GM19397 (cell line): Measurements from ENCODE around the gene CIRBP.

Source experiments
- ATAC-seq: cut with Tn5 transposase; IDR thresholded peaks from one replicate; pipeline ENCODE4 v1.9.1; 2021; ENCODE audit warnings: mild to moderate bottlenecking, moderate library complexity; ENCODE audit not compliant: unreplicated experiment

The CIRBP gene

DNA sequence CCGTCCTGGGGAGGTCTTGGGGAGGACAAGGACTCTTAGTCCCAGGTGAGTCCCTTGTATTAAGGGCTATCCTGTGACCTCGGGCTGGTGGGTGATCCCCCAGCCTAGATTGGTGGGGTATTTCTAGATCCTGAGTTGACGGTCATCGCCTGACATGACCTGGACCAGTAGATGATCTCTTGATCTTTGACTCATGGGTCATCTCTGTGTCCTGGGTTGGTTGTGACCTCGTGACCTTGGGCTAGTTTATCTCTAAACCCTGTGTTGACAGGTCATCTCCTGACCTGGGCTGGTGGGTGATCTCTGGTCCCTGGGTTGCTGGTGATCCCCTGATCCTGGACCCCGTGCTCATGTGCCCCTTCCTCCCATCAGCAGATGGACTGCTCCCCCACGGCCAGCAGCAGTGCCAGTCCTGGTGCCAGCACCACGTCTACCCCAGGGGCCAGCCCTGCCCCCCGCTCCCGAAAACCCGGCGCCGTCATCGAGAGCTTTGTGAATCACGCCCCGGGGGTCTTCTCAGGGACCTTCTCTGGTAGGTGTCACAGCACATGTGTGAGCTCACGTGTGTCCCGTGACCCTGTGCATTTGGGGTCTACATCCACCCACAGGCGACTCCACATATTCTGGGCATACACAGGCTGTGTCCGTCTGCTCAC lies 14.5 kb upstream of the CIRBP start:
- ATAC-seq = no peak

DNA sequence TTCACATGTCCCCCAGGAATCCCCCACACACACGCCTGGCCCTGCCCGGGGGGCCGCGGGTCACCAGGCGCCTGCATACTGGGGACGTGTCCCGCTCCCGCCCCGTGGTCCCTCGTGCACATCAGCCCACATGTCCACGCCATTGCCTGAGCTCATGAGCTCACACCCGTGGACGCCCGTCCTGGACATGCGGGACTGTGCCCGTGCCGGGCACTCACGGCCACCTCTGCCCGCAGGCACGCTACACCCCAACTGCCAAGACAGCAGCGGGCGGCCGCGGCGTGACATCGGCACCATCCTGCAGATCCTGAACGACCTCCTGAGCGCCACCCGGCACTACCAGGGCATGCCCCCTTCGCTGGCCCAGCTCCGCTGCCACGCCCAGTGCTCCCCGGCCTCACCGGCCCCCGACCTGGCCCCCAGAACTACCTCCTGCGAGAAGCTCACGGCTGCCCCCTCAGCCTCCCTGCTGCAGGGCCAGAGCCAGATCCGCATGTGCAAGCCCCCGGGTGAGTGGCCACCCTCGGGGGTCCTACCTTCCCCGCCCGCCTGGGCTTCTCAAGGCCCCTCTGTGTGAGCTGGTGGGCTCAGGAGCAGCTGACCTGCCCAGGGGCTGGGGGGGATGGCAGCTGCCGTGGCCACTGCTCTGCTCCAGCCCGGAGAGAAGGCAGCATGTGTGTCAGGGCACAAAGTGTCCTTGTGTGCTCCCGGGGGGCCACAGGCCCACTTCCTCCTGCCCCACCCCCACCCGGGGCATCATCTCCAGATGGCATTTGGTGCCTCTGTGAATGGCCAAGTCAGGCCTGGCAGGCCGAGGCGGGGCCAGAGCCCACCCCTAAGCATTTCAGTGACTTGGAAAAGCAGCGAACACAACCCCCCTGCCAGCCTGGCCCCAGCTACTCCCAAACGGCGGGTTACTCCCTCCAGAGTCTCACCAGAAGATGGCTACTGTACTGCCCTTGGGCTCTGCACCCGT lies 13.7 kb upstream of the CIRBP start:
- ATAC-seq = no peak

DNA sequence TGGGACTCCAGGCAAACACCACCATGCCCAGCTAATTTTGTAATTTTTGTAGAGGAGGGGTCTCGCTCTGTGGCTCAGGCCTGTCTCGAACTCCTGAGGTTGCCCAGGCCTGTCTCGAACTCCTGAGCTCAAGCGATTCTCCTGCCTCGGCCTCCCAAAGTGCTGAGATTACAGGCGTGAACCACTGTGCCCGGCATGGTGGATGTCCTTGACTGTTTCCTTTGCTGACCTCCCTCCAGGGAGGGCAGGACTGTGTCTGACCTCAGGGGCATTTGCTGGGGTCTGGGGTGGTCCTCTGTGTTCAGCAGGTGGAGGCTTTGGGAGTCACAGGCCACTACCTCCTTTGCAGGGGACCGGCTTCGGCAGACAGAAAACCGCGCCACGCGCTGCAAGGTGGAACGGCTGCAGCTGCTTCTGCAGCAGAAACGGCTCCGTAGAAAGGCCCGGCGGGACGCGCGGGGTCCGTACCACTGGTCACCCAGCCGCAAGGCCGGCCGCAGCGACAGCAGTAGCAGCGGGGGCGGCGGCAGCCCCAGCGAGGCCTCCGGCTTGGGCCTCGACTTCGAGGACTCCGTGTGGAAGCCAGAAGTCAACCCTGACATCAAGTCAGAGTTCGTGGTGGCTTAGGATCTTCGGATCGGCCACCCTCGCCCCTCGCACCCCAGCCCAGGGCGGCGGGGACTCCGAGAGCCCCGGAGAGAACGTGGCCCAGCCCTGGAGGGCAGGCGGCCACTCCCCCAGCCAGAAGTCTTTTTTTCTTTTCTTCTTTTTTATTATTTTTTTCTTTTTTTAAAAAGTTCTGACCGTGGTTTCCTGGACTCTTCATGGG lies 12.3 kb upstream of the CIRBP start:
- ATAC-seq = no peak

DNA sequence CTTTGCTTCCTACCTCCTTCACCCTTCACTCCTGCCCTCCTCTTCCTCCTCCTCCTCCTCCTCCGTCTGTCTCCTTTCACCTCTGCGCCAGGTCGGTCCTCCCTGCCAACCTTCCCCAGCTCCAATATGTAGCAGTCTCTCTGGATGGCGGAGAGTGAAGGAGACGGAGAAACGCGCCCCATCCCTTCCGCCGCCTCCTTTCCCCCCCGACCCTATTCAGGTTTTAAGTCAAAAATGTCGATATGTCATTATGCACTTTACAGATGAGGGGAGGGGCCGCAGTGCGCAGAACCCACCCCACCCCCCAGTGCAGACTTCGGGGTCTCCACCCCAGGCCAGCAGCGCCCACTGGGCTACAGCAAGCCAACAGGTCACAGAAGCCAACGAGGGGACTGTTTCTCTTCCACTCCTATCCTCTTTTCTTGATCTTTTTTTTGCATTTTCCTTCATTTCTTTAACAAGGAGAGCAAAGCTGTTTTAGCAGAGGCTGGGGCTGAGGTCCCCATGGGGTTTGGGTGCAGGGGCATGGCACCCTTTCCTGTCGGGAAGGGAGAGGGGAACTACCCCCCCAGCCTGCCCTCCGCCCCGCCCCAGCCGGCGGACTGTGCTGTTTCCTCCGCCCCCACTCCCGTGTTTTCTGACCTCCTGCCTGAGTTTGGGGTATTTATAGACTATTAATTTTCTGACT lies 11.5 kb upstream of the CIRBP start:
- ATAC-seq = no peak

DNA sequence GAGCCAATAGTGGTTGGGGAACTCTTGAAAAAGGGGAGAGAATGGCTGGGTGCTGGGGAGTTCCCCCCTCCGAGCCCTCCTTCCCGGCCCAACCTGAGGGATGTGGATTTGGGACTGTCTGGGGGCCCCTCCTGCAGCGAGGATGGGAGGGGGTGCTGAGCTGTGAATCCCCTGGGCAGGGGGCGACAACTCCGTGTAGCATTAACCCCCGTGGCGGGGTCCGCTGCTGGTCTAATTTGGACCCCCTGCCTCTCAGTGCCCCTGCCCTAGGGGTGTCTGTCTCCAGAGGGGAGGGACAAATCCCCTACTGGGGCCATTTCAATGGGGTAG lies 11.0 kb upstream of the CIRBP start:
- no peak for ATAC-seq

DNA sequence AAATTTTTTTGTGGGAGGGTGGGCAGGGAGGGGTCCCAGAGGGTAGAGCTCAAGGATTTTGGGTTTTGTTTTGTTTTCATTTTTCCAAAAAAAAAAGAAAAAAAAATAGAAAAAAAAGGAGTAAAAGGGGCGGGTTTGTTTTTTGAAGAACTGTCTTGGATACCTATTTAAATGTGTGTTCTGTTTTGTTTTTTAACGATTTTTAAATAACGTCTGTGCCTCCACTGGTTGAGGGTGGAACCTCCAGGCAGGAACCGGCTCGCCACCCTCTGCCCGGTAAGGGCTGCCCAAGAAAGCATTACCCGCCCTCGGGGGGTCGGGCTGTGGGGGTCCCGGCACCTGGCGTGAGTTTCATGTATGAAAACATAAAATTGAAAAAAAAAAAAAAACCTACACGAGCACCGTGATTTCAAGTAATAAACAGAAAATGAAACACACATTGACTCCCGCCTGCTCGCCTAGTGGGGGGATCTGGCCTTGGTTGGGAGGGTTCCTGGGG lies 10.4 kb upstream of the CIRBP start:
- ATAC-seq = no peak

DNA sequence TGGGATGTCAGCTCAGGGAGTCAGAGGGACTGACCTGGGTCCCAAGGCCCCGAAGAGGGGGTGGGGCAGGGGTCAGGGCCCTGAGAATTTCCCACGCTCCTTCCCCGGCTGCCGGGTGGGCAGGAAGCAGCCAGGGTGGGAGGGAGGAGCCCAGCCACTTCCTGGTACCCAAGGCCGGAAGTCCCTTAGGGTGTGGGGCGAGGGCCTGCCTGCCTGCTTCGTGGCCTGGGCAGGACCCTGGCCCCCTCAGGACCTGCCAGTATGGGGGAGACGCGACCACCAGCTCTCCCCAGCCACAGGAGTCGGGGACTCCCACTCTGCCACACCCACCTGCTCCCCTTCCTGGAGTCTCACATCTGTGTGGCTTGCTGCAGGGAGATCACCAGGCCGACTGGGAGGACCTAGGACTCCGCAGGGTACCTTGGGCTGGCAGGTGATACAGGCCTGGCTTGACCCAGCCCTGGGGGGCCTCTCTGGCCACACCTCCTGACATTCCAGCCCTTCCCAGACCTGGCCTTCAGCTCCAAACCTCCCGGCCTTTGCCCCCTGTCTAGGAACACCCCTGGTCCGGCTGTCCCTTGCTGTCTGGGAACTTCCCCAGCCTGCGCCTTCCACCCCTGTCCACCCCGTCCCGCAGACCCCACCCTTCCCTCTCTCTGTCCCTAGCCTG lies 9.8 kb upstream of the CIRBP start:
- ATAC-seq = no peak

DNA sequence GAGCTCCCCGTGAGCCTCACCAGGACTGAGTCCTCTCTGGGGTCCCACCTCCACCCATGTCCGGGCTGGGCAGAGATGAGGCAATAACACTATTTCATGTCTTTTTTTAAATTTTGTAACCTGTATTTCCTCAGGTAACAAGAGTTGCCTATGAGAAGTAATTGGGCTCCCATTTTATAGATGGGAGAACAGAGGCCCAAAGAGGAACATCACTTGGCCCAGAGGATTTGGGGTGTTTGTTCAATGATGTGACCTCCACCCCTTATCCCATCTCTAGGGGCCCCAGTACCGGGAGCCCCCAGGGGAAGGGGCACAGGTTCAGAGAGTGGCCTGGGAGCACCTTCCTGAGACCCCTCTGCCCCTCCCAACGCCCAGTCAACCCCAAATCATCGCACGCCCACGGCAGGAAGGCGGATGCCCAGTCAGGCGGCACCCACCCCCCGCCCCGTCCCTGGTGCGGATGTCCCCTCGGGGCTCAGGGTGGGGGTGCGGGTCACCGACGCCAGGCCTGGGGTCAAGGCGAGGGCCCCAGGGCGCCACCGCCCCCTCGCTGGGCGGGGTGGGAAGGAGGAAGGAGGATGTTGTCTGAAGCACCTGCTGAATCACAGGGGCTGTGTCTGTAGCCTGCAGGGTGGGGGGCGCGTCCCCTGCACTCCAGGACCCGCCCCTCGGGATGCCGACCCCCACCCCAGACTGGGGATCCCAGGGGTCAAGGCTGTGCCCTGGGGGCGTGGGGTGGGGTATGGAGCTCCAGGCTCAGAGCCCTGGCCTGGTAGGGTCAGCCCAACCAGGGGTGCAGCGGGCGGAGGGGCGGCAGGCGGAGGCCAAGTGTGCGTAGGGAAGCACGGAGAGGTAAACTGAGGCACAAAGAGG lies 9.0 kb upstream of the CIRBP start:
- peak; percentile 3 for ATAC-seq

DNA sequence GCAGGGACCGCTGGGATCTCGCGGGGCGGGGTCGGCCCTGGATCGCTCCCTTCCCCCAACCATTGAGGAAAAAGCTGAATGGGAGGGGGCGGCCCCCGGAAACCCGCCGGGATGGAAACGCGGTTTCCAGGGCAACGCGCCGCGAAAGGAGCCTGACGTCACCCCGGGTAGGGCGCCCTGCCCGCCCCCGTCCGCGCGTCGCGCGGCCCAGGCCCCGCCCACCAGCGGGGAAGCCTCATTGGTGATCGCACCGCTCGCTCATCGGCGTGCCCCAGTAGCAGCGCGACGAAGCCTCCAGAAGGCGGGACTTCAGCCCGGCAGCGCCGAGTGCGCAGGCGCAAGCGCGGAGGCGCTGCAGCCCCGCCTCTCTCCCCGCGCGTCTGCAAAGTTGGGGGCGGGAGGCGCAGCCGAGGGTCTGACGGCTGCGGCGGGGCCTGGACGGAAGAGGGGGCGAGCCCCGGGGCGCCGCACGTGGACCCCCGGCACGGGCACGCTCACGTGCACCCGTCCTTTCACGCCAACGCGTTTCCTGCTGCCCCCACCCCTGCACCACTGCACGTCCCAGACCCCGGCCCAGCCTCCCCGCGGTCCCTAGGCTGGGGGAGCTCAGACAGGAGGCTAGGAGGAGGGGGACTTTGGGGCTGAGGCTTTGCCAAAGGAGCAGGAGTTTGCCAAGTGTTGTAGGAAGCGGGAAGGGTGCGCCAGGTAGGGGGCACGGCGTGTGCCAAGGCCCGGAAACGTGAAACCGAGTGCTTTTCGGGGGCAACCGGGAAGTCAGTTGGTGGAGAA lies 8.2 kb upstream of the CIRBP start:
- ATAC-seq = peak; percentile 67

DNA sequence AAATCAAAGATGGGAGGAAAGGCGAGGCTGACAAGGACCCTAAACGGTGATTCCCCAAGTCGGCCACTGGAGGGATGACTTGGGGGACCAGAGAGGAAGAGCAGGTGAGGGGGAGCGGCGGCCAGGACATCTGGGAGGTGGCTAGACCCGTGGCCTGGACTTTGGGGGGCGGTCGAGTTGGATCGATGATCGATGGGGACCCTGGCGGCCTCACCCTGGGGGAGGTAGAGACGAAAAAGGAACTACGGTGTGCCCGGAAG lies 7.7 kb upstream of the CIRBP start:
- no peak for ATAC-seq

DNA sequence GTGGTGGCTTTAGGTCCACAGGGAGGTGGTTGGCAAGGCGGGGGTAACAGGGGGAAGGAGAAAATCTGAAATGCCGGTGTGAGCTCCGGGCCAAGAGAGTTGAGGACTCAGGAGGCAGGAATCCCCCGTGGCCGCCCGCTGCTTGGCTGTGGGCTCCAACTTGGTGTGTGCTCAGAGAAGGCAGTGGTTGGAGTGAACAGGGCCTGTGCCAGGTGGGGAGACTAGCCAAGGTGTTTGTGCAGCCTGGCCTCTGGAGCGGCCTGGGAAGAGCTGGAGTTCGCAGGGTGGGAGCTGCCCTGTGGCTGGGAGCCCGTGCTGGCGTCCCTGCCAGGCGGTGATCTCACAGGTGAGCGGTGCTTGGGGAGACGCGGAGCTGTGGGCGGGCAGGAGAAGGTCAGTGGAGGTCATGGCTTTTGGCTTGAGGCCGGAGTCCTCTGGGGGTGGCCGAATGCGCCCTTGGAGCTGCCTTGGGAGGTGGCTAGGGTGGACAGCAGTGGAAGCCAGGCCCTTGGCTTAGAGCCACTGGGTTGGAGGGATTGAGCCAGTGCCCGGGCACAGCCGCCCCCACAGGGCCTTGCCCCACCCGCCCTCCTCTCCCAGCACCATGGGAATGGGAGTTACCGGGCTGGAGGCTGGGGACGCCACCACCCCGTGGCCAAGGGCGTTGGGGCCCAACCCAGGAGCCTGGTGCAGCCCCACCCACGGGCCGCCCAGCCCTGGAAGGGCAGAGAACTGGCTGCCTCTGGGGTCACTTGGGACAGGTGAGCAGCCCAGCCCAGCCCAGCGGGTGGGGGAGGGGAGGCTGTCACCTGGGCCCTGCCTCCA lies 7.1 kb upstream of the CIRBP start:
- ATAC-seq = no peak

DNA sequence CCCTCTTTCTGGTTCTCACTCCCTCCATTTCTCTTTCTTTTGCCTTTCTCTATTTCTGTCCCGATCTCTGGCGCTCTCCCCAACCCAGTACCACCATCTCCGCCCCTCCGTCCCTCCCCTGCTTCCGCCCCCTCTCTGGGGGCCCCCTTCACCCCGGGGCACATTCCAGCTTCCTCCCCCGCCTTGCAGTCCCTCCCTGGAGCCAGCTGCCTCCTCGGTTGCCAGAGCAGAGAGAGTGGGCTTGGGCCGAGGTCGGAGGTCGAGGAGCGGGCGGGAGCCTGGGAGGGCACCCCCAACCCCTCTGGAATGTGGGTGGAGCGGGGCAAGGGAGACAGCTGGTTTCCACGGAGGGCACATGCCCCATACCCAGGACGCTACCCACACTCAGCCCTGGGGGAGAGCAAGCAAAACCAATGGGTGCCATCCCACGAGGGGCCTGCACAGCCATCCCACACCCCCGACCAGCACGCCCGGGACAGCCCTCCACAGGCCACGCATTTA lies 6.5 kb upstream of the CIRBP start:
- no peak for ATAC-seq

DNA sequence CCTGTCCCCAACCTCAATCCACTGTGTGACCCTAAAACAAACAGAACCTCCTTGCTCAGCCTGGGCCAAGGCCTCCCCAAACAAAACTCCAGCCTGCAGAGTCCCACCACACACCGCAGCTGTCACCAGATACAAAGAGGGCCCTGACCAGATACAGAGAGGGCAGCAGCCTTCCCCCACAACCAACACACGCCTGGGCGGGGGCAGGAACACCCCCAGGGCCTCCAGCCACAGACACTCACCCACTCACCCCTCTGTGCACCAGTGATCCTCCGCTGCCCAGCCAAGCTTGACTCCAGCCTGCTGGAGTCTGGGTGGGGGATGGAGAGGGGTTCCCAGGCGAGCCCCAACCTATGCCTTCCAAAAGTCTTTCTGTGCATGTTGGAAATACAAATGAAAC lies 5.9 kb upstream of the CIRBP start:
- no peak for ATAC-seq

DNA sequence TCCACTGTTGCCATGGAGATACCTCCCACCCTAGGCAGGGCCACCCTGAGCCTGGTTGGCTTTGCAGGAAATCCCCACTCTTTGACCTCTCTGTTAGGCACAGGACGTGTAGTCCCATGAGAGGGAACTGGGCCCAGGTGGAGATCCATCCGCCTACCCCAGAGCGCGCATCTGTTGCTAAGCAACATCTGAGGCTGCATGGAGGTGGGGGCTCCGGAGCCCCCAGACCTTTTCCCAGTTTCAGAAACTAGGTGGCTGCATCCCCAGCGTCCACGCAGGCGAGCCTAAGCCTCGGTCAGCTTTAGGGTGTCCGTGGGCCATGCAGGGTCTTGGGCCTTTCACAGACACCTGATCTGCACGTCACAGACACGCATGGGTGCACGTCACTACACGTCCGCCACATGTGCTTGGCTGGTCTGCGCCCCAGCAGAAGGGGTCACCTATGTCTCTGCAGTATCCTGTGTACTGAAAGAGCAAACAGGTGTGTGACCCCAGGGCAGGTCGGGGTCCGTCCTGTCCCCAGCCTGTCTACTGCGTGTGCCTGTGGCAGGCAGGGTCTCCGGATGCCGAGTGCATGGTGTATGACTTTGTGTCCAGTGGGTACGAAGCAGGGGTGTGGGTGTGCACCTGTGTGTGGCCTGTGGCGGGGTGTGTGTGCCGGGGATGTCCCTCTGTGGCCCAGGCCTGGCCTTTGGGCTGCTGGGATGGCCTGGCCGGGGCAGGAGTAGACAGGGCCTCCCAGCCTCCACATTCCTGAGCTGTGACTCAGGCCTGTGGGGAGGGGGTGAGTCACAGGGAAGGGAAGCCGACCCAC lies 4.1 kb upstream of the CIRBP start:
- no peak for ATAC-seq

DNA sequence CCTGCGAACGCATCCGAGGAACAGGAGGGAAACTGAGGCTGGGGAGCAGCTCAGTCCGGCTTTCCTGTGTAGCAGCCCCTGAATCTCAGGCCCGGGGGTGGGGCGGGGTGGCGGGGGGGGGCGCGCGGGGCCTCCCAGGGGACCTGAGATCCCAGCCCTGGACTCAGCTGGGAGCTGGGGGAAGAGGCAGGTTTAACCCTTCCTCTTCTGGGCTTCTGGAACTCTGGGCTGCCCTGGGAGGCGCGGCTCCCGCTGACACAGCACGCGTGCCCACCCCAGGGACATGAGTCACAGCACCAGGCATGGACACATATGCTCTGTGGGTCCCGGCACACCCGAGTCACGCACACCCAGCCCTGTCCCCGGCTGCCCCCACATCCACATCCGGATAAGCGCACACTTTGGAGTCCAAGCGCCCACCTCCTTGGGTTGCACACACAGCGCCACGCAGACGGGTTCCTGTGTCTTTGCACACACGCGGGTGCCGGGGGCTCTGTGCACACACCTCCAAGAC lies 3.5 kb upstream of the CIRBP start:
- no peak for ATAC-seq

DNA sequence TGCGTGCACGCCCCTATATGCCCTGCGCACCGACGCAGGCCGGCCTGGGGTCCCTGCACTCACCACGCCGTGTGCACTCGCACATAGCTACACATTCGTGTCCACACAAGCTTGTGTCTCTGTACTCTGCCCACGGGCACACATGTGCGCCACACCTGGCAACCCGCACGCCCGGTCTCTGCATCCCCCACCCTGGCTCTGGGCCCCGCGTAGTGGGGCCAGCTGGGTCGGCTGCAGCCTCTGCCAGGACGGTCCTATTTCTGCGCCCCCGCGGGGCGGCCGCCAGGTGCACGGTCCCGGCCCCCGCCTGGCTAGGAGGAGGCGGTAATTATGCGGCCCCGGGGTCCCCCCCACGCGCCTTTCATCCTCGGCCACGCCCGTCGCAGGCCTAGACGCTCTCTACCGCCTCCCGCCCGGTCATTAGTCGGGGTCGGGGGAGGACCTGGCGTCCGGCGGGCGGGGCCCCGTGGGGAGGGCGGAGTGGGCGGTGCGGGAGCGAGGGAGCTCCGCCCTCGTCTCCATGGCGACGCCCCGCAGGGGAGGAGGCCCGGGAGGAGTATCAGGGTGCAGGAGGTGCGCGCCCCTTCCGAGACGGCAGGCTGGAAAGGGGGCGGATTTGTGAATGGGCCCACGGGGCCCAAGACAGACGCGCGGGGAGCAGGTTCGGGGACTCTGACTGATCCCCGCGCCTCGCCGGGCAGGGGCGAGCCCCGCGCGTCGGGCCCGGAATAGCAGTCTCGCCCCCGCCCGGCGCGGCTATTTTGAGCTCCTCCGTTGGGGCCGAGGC lies 2.8 kb upstream of the CIRBP start:
- ATAC-seq = peak; percentile 33
